Endothelial cell of umbilical vein (primary cell): ENCODE results near the gene MAST1. TPM values are rescaled to one million over a fixed set of nuclear protein-coding genes. Genes with fewer than 3 reads are reported as not detected.

Source experiments
- BruUV-seq: library from RNA; stranded (reverse); fragments of 400-500 nt; replicated peaks from 2 replicates; lab custom pipeline; 2021; lab: Mats Ljungman, UMichigan
- CTCF ChIA-PET: fragments of 300-600, 350-600 bp; sonication (Branson Sonifier 250); formaldehyde crosslinking; loops from one replicate; lab custom pipeline; 2021; ENCODE audit warnings: antibody characterized with exemption, inconsistent platforms; lab: Charles Lee
- POLR2A ChIA-PET: fragments of 300-600, 350-600 bp; sonication (Branson Sonifier 250); formaldehyde crosslinking; loops from one replicate; lab custom pipeline; 2021; ENCODE audit warnings: antibody characterized with exemption, inconsistent platforms; lab: Charles Lee
- DNase-seq: peaks from one replicate; pipeline ENCODE4 v3.0.0-alpha.2; 2011; ENCODE audit warnings: low read depth, low spot score
- FAIRE-seq: peaks from 2 replicates; lab custom pipeline; 2011; peaks lifted over from hg19 to GRCh38; lab: Jason Lieb, UNC
- H2AFZ ChIP-seq: 2 replicates; pipeline ENCODE4 v1.6.0; 2012; ENCODE audit warnings: low read depth, low read length, control low read depth, inconsistent platforms
- H3K27ac ChIP-seq: 2 replicates; pipeline ENCODE4 v1.5.1; 2011; ENCODE audit warnings: low read depth, mild to moderate bottlenecking, control low read depth, low read length, moderate library complexity; ENCODE audit not compliant: insufficient read depth
- H3K27me3 ChIP-seq, 2 experiments: 2 replicates each; pipeline versions ENCODE4 v1.6.0 to v1.6.1; 2011; ENCODE audit warnings: low read length in 2 of 2, mixed read lengths in 1 of 2; ENCODE audit not compliant: control insufficient read depth in 2 of 2, insufficient read depth in 2 of 2
- H3K36me3 ChIP-seq, 2 experiments: 2 replicates in 1 of 2; 3 replicates in 1 of 2; pipeline ENCODE4 v1.5.1; 2011; ENCODE audit warnings: low read length in 2 of 2, mild to moderate bottlenecking in 1 of 2, moderate library complexity in 1 of 2; ENCODE audit not compliant: control insufficient read depth in 2 of 2, insufficient read depth in 2 of 2; ENCODE audit errors: extremely low read depth in 1 of 2
- H3K4me1 ChIP-seq: 3 replicates; pipeline ENCODE4 v1.5.1; 2011; ENCODE audit warnings: mild to moderate bottlenecking, low read length; ENCODE audit not compliant: control insufficient read depth, insufficient read depth; ENCODE audit errors: extremely low read depth
- H3K4me2 ChIP-seq: 2 replicates; pipeline ENCODE4 v1.6.1; 2011; ENCODE audit warnings: low read length, control low read depth, mixed read lengths; ENCODE audit not compliant: insufficient read depth
- H3K4me3 ChIP-seq, 3 experiments: fragments of 200-600 bp in 1 of 3; sonication (generic), shearing (Covaris generic) in 1 of 3; replicated peaks in 1 of 3; 2 replicates each; pipeline ENCODE4 v1.5.1; 2011 to 2016; ENCODE audit warnings: control low read depth in 3 of 3, low read length in 3 of 3, mild to moderate bottlenecking in 2 of 3, inconsistent platforms in 1 of 3, low read depth in 1 of 3, moderate library complexity in 1 of 3; ENCODE audit not compliant: insufficient read depth in 1 of 3
- H3K79me2 ChIP-seq: 2 replicates; pipeline ENCODE4 v1.6.0; 2012; ENCODE audit warnings: low read length, inconsistent platforms; ENCODE audit not compliant: control insufficient read depth, insufficient read depth
- H3K9ac ChIP-seq: replicated peaks from 2 replicates; pipeline ENCODE3; 2011; ENCODE audit warnings: low read length, control low read depth; ENCODE audit not compliant: insufficient read depth; ENCODE audit errors: extremely low read depth
- H3K9me1 ChIP-seq: replicated peaks from 3 replicates; pipeline ENCODE4 v1.6.0; 2011; ENCODE audit warnings: mild to moderate bottlenecking, low read length; ENCODE audit not compliant: control insufficient read depth, insufficient read depth; ENCODE audit errors: extremely low read depth
- H3K9me3 ChIP-seq: replicated peaks from 2 replicates; pipeline ENCODE4 v1.5.1; 2012; ENCODE audit warnings: low read length, inconsistent platforms; ENCODE audit not compliant: control insufficient read depth, insufficient read depth
- H4K20me1 ChIP-seq: replicated peaks from 2 replicates; pipeline ENCODE3; 2011; ENCODE audit warnings: mild to moderate bottlenecking, low read length; ENCODE audit not compliant: control insufficient read depth, insufficient read depth; ENCODE audit errors: extremely low read depth
- CTCF ChIP-seq, 2 donors: IDR thresholded peaks; 1 replicate in 1 of 2; 2 replicates in 1 of 2; pipeline ENCODE4 v1.5.1; 2011; ENCODE audit warnings: low read length in 2 of 2, mild to moderate bottlenecking in 2 of 2, moderate library complexity in 2 of 2, control low read depth in 1 of 2, inconsistent platforms in 1 of 2, low read depth in 1 of 2; ENCODE audit not compliant: insufficient read depth in 1 of 2; ENCODE audit errors: extremely low read depth in 1 of 2
- EZH2 ChIP-seq: IDR thresholded peaks from 2 replicates; pipeline ENCODE4 v1.6.1; 2012; ENCODE audit warnings: borderline replicate concordance, low read depth, mild to moderate bottlenecking, moderate library complexity, low read length, inconsistent platforms; ENCODE audit not compliant: severe bottlenecking
- FOS ChIP-seq: IDR thresholded peaks from 2 replicates; pipeline ENCODE4 v1.6.1; 2011; ENCODE audit warnings: mild to moderate bottlenecking, low read length, moderate library complexity, borderline replicate concordance; ENCODE audit not compliant: insufficient read depth
- GATA2 ChIP-seq: IDR thresholded peaks from 2 replicates; pipeline ENCODE4 v1.7.0; 2011; ENCODE audit warnings: low read depth, mild to moderate bottlenecking, moderate library complexity, mixed read lengths, low read length; ENCODE audit not compliant: insufficient read length, insufficient read depth
- JUN ChIP-seq: IDR thresholded peaks from 2 replicates; pipeline ENCODE4 v1.6.1; 2011; ENCODE audit warnings: borderline replicate concordance, low read depth; ENCODE audit not compliant: insufficient read length, insufficient read depth
- MAX ChIP-seq: IDR thresholded peaks from 2 replicates; pipeline ENCODE4 v1.6.1; 2011; ENCODE audit not compliant: insufficient read depth, insufficient read length
- MYC ChIP-seq: IDR thresholded peaks from one replicate; pipeline ENCODE4 v1.6.1; 2011; ENCODE audit warnings: mild to moderate bottlenecking, low read depth, low read length
- POLR2A ChIP-seq: IDR thresholded peaks from 2 replicates; pipeline ENCODE4 v1.6.1; 2012; ENCODE audit warnings: low read depth, mild to moderate bottlenecking, control low read depth, low read length
- POLR2AphosphoS5 ChIP-seq: IDR thresholded peaks from 2 replicates; pipeline ENCODE4 v1.6.1; 2012; ENCODE audit warnings: low read depth, mild to moderate bottlenecking, control low read depth, low read length, moderate library complexity; ENCODE audit not compliant: insufficient read depth
- dilution Hi-C: fragments of 300-500 bp; cut with MboI; formaldehyde crosslinking; loops from one replicate; pipeline ENCODE4 v1.15.0; 2019; ENCODE audit warnings: low sequenced_read_pairs; ENCODE audit not compliant: extremely low pct_ligation_motif_present
- intact Hi-C: fragments of 100-400 bp; cut with micrococcal nuclease; formaldehyde crosslinking; loops from one replicate; pipeline ENCODE4 v1.10.0; 2022
- polyA plus RNA-seq, 4 experiments: library from polyadenylated mRNA; depleted of rRNA in 3 of 4; stranded (reverse) in 3 of 4; unstranded in 1 of 4; fragments of >200 nt; gene quantifications; 2 replicates each; pipeline versions ENCODE4 v1.2.1 to v1.2.3, GENCODE V29; 2011 to 2012; ENCODE audit warnings: missing spikeins in 1 of 4
- total RNA-seq: library from RNA; stranded (reverse); gene quantifications from 2 replicates; pipeline ENCODE4 v1.2.3, GENCODE V29; 2021

The MAST1 gene
- total and polyA plus RNA-seq, 2 donors (not counting 3 experiments of a cell fraction or from before 2014, with no cell fraction given), result 0.13 to 0.46 TPM

- CTCF ChIA-PET, result interaction anchor here (1.7 kb wide), 1 partner anchor 9 kb away, joined by 5 read pairs; the partner anchor contains the start of gene RTBDN
- dilution Hi-C loops, result no loop called here
- Histone ChIP-seq H3K4me2 (no peak overlapping the region), H3K4me3 (no peak overlapping the region), H4K20me1 (no peaks in the 10 kb centered on the region), H2AFZ (no peak overlapping the region), H3K4me1 (peaks cover 2% of the 10 kb centered on the region), H3K9ac (no peak overlapping the region), H3K27ac (no peak overlapping the region), H3K36me3 (no peaks in the 10 kb centered on the region), H3K79me2 (no peaks in the 10 kb centered on the region), H3K9me1 (no peaks in the 10 kb centered on the region), H3K9me3 (no peaks in the 10 kb centered on the region), H3K27me3 (peaks cover 17 to 22% of the 10 kb centered on the region in 2 experiments)
- DNase-seq (no peak), FAIRE-seq (no peak)
- POLR2A ChIA-PET, result no interaction called here
- BruUV-seq, result no TSS peak
- intact Hi-C loops, result no loop called here
- TF ChIP-seq JUN, result no peak
- no peak for TF ChIP-seq EZH2
- TF ChIP-seq POLR2A, result no peak
- no peak for TF ChIP-seq MYC
- TF ChIP-seq POLR2AphosphoS5, result no peak
Measured at GRCh38 chr19:12843328-12843727, 5.0 kb downstream of the MAST1 start.

- peaks cover 12 to 15% of the 10 kb centered on the region in 2 experiments for H3K27me3 ChIP-seq
- H3K9me3 ChIP-seq, result no peaks in the 10 kb centered on the region
- H3K4me2 ChIP-seq, result no peak overlapping the region
- ChIA-PET CTCF (interaction anchor here (1.7 to 9.5 kb wide), 2 partner anchors 10 to 82 kb away, joined by 5 to 481 read pairs; partner anchors contain the start of gene RTBDN), POLR2A (no interaction called here)
- H3K4me1 ChIP-seq, result peaks cover 2% of the 10 kb centered on the region
- no peak for DNase-seq
- no TSS peak for BruUV-seq
- no peak overlapping the region for H3K9ac ChIP-seq
- intact Hi-C loops, result no loop called here
- dilution Hi-C loops, result no loop called here
- H4K20me1 ChIP-seq, result no peaks in the 10 kb centered on the region
- H3K36me3 ChIP-seq, result no peaks in the 10 kb centered on the region
- no peak overlapping the region for H3K4me3 ChIP-seq
- FAIRE-seq, result no peak
- no peak overlapping the region for H3K27ac ChIP-seq
- no peaks in the 10 kb centered on the region for H3K9me1 ChIP-seq
- H2AFZ ChIP-seq, result no peak overlapping the region
- TF ChIP-seq MYC (no peak), MAX (no peak), POLR2AphosphoS5 (no peak), POLR2A (no peak), JUN (no peak), CTCF (IDR thresholded peaks at IDR 0.05; ENCODE audit: extremely low read depth in 1 of 2, insufficient read depth in 1 of 2, low read depth in 1 of 2, low read length in 2 of 2) (no peak), EZH2 (no peak), GATA2 (no peak), FOS (no peak)
- no peaks in the 10 kb centered on the region for H3K79me2 ChIP-seq
Measured at GRCh38 chr19:12843999-12844732, 5.9 kb downstream of the MAST1 start.
